ENCODE data around the gene RETSAT. TPM values are rescaled to one million over a fixed set of nuclear protein-coding genes. Genes with fewer than 3 reads are reported as not detected.
A peak's percentile ranks its signal among the peaks of the same experiment; 100 is the strongest.
"Not testable (repeated sequence)": the region's sequence is repeated elsewhere in the genome, so short reads cannot be mapped to it uniquely, and the experiment has no call there.

The RETSAT gene
- total RNA-seq, 1 donor from 2014 or later: 26.0 TPM

DNA sequence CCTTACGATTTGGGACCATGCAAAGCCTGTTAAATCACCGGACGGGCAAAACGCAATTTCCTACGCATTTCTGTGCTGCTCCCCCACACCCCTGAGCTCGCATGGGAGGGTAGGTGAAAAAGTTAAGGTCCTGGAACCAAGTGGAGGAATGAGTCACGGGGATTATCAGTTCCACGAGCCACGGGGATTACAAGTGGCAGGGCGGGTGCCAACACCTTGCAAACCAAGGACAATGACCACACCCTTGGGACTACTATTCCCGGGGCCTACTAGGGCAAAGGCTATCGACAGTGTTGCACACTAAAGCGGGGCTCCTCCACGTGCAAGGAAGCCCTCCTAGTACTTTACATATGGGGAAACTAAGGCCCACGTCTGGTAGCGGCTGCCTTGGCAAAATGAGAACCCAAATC lies 447 bp downstream of the RETSAT start:
- no peak for DNase-seq (ENCODE audit: low read depth, low spot score)
- Mint-ChIP-seq H3K27ac (ENCODE audit: unreplicated experiment) (peak overlapping the region; percentile 93), H3K4me3 (peak overlapping the region; percentile 99), H3K9me3 (no peaks in the 10 kb centered on the region), H3K27me3 (ENCODE audit: low read depth) (no peaks in the 10 kb centered on the region), H3K4me1 (peaks cover 37% of the 10 kb centered on the region), H3K36me3 (ENCODE audit: low read depth) (peaks cover 7% of the 10 kb centered on the region)
- TF ChIP-seq, protein P1, sequence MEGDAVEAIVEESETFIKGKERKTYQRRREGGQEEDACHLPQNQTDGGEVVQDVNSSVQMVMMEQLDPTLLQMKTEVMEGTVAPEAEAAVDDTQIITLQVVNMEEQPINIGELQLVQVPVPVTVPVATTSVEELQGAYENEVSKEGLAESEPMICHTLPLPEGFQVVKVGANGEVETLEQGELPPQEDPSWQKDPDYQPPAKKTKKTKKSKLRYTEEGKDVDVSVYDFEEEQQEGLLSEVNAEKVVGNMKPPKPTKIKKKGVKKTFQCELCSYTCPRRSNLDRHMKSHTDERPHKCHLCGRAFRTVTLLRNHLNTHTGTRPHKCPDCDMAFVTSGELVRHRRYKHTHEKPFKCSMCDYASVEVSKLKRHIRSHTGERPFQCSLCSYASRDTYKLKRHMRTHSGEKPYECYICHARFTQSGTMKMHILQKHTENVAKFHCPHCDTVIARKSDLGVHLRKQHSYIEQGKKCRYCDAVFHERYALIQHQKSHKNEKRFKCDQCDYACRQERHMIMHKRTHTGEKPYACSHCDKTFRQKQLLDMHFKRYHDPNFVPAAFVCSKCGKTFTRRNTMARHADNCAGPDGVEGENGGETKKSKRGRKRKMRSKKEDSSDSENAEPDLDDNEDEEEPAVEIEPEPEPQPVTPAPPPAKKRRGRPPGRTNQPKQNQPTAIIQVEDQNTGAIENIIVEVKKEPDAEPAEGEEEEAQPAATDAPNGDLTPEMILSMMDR (conservative IDR thresholded peaks at IDR 0.05): no peak

DNA sequence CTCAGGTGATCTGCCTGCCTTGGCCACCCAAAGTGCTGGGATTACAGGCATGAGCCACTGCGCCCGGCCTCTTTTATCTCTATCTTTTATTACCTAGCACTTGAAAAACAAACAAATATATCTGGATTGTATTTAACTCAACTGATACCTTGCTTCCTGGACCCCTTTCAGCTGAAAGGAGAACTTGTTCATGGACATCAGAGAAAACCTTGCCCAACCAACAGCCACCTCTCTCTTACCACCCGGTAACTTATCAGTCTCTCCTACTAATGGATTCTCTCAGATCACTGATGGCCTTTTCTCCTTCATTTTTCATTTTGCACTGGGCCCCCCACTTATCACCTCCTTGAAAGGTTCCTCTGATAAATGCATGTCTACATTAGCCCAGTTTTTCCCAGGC lies 6.7 kb downstream of the RETSAT start:
- Mint-ChIP-seq H3K27me3 (ENCODE audit: low read depth) (no peaks in the 10 kb centered on the region), H3K27ac (ENCODE audit: unreplicated experiment) (no peak overlapping the region), H3K4me3 (no peak overlapping the region), H3K4me1 (peaks cover under 1% of the 10 kb centered on the region), H3K36me3 (ENCODE audit: low read depth) (peaks cover 11% of the 10 kb centered on the region), H3K9me3 (no peaks in the 10 kb centered on the region)
- no peak for DNase-seq (ENCODE audit: low read depth, low spot score)
- TF ChIP-seq, protein P1 (conservative IDR thresholded peaks at IDR 0.05): no peak

DNA sequence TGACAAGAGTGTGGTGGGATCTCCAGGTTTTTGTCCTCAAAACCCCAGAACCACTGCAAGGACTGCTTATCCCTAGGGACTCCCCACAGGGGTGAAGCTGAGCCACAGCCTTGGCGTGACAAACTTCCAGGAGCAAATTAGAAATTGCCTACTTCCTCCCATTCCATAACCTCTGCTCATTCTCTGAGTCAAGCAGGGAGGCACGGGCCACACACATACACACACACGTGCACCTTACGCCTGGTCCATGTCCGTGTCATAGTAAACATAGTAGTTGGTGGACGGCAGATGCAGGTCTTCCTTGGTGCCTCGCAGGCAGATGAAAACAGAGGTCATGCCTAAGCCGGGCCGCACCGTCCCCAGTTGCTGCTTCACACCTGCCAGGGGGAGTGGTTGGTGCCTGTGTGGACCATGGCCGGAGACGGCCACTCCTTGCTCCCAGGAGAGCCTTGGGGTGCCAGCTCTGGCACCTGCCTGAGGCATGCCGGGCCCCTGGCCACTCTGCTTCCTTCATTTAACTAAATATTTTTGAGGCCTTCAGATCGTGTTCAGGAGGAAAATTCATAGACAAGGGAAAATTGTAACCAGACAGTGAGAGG lies 9.9 kb downstream of the RETSAT start:
- H3K36me3 Mint-ChIP-seq (ENCODE audit: low read depth): peaks cover 4% of the 10 kb centered on the region

DNA sequence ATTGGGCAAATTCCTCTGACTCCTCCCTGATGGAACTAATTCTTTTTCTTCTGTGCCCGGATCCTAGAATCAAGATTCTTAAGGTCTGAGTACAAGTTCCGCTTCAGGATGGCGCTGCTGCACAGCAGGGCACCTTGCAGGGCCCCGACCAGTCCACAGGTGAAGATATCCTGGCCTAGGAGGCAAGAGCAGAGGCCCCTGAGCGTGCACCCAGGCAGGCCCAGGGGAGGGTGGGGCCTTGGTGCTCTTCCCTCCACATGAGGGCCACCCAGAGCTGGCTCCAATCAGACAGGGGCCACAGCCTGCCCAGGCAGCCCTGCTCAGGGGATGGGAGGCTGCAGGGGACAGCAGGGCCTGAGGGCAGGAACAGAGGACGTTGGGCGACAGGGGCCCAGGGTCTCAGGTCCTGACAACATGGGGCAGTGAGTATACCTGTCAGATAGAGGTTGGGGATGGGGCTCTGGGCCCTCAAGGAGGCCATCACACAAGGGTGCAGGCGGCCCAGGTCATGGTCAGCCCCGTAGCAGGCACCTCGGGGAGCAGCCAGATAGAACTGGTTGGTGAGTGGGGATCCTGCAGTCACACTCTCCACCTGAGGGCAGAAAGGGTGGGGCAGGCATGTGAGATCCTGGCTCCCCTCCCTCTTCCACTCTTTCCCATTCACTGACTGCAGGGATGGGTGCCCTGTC lies 11.0 kb downstream of the RETSAT start:
- not testable (repeated sequence) for H3K4me1 Mint-ChIP-seq; H3K36me3 Mint-ChIP-seq (ENCODE audit: low read depth); H3K9me3 Mint-ChIP-seq; H3K27me3 Mint-ChIP-seq (ENCODE audit: low read depth); H3K27ac Mint-ChIP-seq (ENCODE audit: unreplicated experiment); DNase-seq (ENCODE audit: low read depth, low spot score); H3K4me3 Mint-ChIP-seq

More for the DNA sequence above, 9.9 kb downstream of the RETSAT start:
- DNase-seq (ENCODE audit: low read depth, low spot score): no peak
- TF ChIP-seq, protein P1 (conservative IDR thresholded peaks at IDR 0.05): no peak
- Mint-ChIP-seq H3K4me1 (peaks cover 8% of the 10 kb centered on the region), H3K9me3 (no peaks in the 10 kb centered on the region), H3K27ac (ENCODE audit: unreplicated experiment) (peak overlapping the region; percentile 50), H3K27me3 (ENCODE audit: low read depth) (no peaks in the 10 kb centered on the region), H3K4me3 (no peak overlapping the region)

DNA sequence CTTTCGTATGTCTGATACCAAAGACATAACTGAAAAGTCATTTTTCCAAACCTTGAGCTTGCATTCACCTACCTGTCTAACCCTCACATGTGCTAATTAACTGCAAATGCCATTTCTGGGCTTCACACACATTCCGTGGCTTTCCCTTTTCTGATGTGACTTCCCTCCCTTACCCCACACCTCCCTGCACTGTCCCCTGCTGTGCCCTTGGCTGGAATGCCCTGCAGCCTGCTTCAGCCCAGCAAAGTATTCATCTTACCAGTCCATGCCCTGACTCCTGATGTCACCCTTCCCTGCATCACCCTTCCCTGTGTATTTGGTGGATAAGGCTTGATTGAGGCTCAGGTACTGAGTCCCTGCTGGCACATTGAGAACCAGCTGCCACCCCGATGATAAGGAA lies 12.2 kb downstream of the RETSAT start:
- Mint-ChIP-seq H3K9me3 (no peaks in the 10 kb centered on the region), H3K27me3 (ENCODE audit: low read depth) (no peaks in the 10 kb centered on the region), H3K4me3 (no peak overlapping the region), H3K4me1 (peaks cover 18% of the 10 kb centered on the region), H3K27ac (ENCODE audit: unreplicated experiment) (no peak overlapping the region), H3K36me3 (ENCODE audit: low read depth) (peaks cover 4% of the 10 kb centered on the region)
- TF ChIP-seq, protein P1 (conservative IDR thresholded peaks at IDR 0.05): no peak
- DNase-seq (ENCODE audit: low read depth, low spot score): no peak

All from neural crest cell (in vitro differentiated cells).